Activated naive CD4-positive, alpha-beta T cell treated with anti-CD3 and anti-CD28 coated beads, Interleukin-2, amount 50 U/mL, for 24 hours (primary cell): ENCODE results near the gene KPNA2.
"Not testable (repeated sequence)": the region's sequence is repeated elsewhere in the genome, so short reads cannot be mapped to it uniquely, and the experiment has no call there.

Source experiments
- H3K27ac Mint-ChIP-seq: one replicate; pipeline ENCODE4 v1.8.0; 2021; ENCODE audit warnings: mild to moderate bottlenecking, mixed read lengths
- H3K27me3 Mint-ChIP-seq: one replicate; pipeline ENCODE4 v1.8.0; 2021; ENCODE audit warnings: mixed read lengths
- H3K36me3 Mint-ChIP-seq: one replicate; pipeline ENCODE4 v1.8.0; 2021; ENCODE audit warnings: mixed read lengths
- H3K4me1 Mint-ChIP-seq: one replicate; pipeline ENCODE4 v1.8.0; 2021; ENCODE audit warnings: mixed read lengths
- H3K4me3 Mint-ChIP-seq: one replicate; pipeline ENCODE4 v1.8.0; 2021; ENCODE audit warnings: mild to moderate bottlenecking, mixed read lengths
- H3K9me3 Mint-ChIP-seq: one replicate; pipeline ENCODE4 v1.8.0; 2021; ENCODE audit warnings: mixed read lengths

KPNA2 gene

DNA sequence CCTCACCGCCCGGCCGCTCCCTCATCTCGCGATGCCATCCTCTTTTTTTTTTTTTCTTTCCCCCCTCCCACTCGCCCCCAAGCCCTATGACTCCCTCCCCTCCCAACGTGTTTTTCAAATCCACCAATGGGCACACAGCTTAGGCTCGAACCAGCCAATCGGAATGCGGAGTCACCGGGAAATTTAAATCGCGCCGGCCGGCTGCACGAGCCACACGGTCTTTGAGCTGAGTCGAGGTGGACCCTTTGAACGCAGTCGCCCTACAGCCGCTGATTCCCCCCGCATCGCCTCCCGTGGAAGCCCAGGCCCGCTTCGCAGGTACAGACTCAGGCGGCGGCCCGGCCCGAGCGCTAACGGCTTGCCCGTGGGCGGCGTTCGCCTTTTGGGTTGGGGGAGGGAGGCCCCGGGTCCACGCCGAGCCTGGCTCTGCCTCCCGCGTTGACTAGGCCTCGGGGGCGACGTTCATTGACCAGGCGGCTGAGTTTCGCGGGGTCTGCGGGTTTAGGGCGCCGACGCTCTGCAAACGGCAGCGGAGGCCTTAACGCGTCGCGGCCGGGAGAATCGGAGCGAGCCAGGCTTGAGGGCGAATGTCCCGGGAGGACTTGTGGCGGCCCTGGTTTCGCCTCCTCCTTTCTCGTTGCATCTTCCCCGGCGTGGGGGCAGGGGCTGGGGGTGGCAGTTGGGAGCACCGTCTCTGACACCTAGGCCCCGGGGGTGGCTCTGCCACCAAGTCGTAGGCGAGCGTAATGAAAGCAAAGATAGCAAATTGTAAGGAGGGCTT lies at the start of gene KPNA2:
TSS of gene KPNA2 (plus strand) at position 213 of the 781 bp plus-strand sequence. CDS start 1,398 bp downstream, outside the sequence.
- no peaks in the 10 kb centered on the region for H3K9me3 Mint-ChIP-seq
- no peaks in the 10 kb centered on the region for H3K27me3 Mint-ChIP-seq
- H3K4me3 Mint-ChIP-seq = peak within 1 kb of the TSS; percentile 92
- peaks cover 13% of the 10 kb centered on the region for H3K4me1 Mint-ChIP-seq
- peak within 1 kb of the TSS; percentile 91 for H3K27ac Mint-ChIP-seq
- H3K36me3 Mint-ChIP-seq = peaks cover 8% of the 10 kb centered on the region

DNA sequence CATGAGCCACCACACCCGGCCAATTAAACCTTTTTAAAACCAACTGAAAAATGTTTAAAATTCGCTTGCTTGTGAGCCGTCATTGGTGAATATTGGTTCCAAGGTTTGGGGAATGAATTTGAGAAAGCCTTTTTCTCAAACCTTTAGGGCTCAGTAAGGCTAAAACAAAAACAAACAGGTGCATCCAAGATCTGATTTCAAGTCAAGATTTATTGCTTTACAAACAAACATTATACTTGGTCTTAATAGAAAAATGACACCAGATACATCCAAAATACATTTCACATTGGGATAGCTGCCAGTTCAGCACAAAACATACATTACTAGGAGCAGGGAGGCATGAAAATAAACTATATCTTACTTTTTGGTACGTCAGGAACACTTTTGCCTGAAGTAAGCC lies 44.6 kb upstream of the KPNA2 start:
- no peak overlapping the region for H3K27ac Mint-ChIP-seq
- no peaks in the 10 kb centered on the region for H3K9me3 Mint-ChIP-seq
- peaks cover 21% of the 10 kb centered on the region for H3K4me1 Mint-ChIP-seq
- peaks cover 9% of the 10 kb centered on the region for H3K27me3 Mint-ChIP-seq
- no peaks in the 10 kb centered on the region for H3K36me3 Mint-ChIP-seq
- H3K4me3 Mint-ChIP-seq = no peak overlapping the region

DNA sequence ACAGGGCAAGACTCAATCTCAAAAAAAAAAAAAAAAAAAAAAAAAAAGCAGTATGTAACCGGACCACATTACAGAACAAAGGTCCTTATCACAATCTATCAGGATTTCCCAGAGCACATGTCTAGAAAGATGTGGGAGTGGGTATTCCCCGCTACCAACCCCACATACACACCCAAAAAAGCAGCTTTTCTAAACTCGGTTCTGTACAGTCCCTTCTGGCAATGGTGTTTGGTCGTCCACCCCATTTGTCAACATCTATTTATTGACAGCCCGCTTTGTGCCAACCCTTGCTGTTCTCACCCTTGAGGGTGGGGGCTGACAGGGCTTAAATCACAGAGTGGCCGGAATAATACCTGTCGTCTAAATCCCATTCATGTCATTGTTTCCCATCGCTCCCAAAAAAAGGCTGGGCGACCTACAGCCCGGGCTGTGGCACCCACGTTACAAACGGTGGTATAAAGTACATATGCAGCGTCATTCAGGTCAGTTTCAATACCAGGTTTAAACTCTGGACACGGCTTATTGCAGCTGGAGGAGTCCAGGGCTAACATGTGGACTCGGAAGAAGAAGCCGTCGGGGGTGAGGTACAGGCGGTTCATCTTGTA lies 42.9 kb upstream of the KPNA2 start:
- peaks cover 14% of the 10 kb centered on the region for H3K27me3 Mint-ChIP-seq
- H3K4me1 Mint-ChIP-seq = peaks cover 28% of the 10 kb centered on the region
- no peaks in the 10 kb centered on the region for H3K9me3 Mint-ChIP-seq
- H3K36me3 Mint-ChIP-seq = no peaks in the 10 kb centered on the region
- H3K27ac Mint-ChIP-seq = peak overlapping the region; percentile 94
- peak overlapping the region; percentile 92 for H3K4me3 Mint-ChIP-seq

DNA sequence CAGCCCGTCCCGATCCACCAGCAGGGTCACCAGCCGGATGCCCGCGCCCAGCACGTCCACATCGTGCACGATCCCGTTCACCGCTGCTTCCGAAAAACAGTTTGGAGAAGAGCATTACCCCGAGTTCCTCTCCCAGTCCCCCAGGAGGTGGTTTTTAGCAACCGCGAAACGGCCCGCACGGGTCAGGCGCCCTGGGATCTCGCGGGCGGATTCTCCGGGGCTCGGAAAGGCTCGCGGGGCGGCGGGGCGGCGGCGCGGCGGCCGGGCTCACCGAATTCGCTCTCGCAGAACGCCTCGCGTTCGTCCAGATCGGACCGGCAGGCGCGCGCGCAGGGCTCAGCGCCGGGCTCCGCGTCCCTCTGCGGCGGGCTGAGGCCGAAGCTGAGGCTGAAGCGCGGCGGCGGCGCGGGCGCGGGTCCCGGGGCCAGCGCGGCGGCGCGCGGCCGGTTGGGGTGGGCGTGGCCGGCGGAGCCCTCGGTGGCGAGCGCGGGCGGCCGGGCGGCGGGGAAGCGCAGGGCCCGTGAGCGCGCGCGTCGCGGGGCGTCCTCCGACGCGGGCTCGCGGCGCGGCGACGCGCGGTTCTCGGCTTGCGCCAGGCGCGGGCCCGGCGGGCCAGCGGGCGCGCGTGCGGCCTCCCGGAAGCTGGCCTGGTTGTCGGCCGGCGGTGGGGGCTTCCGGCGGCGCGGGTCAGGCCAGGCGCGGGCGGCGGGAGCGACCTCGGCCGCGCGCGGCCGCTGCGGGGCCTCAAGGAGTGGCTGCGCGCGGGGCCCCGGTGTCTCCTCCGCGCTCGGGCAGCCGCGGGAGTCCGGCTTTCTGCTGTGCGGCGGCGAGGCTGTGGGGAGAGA lies 42.2 kb upstream of the KPNA2 start:
- H3K4me1 Mint-ChIP-seq = peaks cover 28% of the 10 kb centered on the region
- peak overlapping the region; percentile 92 for H3K4me3 Mint-ChIP-seq
- H3K27ac Mint-ChIP-seq = peak overlapping the region; percentile 94
- no peaks in the 10 kb centered on the region for H3K36me3 Mint-ChIP-seq
- H3K9me3 Mint-ChIP-seq = no peaks in the 10 kb centered on the region
- H3K27me3 Mint-ChIP-seq = peaks cover 14% of the 10 kb centered on the region

DNA sequence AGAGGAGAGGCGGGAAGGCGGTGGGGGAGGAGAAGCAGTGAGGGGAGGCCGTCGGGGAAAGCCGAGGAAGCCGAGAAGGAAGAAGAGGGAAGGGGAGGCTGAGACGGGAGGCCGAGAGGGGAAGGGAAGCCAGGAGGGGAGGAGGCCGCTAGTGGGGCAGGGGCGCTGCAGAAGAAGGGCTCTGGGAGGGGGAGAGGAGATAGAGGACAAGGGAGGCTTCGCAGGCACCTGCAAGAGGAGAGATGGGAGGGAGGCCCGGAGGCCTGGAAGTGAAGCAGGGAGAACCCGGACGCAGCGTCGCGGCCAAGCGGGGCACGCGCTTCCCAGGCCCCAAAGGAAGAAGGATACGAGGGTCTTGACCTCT lies 41.6 kb upstream of the KPNA2 start:
- Mint-ChIP-seq H3K4me3 (peak overlapping the region; percentile 85), H3K9me3 (no peaks in the 10 kb centered on the region), H3K4me1 (peaks cover 28% of the 10 kb centered on the region), H3K36me3 (no peaks in the 10 kb centered on the region), H3K27me3 (peaks cover 14% of the 10 kb centered on the region), H3K27ac (peak overlapping the region; percentile 59)

DNA sequence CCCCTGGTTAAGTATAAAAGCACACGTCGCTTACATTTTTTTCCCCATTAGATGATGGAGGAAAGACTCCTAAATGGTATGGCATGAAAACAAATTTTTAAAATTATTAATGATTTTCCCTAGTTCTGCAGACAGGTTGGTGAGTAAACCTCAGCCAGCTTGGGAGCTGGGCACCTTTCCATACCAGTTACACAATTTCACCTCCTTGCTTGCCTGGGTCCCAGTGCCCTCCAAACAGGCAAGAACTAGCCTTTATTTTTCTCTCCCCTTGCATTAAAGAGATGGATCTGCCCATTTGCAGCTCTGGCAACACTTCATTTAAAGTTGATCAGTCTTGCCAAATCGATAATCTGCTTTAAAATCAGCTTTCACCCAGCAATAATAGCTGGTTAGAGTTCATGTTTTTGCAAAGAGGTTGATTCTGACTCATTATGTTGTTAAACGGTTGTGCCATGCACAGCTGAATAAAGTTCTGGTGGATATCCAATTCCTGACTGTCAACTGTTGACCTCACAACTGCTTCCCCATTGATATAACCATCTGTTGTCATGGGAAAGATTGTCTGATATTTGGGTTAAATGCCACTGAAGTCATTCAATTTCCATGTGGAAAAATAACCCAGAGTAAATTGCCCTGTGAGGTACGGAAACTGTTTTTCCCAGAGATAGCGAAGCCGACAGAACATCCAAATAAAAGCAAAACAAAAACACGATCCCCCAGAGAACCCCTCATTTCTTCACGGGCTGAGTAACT lies 40.5 kb upstream of the KPNA2 start:
- Mint-ChIP-seq H3K27me3 (peaks cover 14% of the 10 kb centered on the region), H3K4me3 (peak overlapping the region; percentile 85), H3K27ac (peak overlapping the region; percentile 41), H3K4me1 (peaks cover 28% of the 10 kb centered on the region), H3K9me3 (no peaks in the 10 kb centered on the region), H3K36me3 (no peaks in the 10 kb centered on the region)

DNA sequence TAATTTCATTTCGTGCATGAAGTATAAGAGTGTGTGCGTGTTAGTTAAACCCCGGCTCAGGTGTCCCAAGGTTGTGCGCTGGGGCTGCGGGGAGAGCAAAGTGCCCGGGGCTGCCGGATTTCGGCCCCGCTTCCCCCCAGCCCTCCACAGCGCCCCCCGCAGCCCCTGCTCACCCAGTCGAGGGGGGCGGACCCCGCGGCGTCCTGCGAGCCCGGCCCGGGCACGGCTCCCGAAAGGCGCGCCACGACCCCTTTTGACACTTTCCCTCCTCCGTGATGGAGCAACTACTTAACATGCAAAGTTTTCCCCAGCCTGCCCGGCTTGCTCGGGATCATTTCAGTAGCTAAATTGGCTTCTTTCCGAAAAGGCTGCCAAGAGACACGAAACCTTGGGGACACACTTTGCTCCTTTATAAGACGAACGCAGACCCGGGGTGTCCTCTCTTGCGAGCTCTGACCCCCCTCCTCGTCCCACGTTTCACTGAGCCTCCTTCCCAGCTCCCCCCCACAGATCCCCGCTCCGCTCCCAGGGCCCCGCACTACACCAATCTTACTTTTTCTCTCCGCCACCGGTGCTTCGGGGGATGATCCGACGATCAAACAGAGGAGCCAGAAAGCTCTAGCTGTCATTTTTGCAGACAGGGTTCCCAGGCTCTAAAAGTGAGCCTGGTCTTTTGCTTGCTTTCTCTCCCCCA lies 39.8 kb upstream of the KPNA2 start:
- H3K4me1 Mint-ChIP-seq = peaks cover 28% of the 10 kb centered on the region
- no peaks in the 10 kb centered on the region for H3K36me3 Mint-ChIP-seq
- peaks cover 14% of the 10 kb centered on the region for H3K27me3 Mint-ChIP-seq
- H3K27ac Mint-ChIP-seq = no peak overlapping the region
- H3K9me3 Mint-ChIP-seq = no peaks in the 10 kb centered on the region
- H3K4me3 Mint-ChIP-seq = peak overlapping the region; percentile 85

DNA sequence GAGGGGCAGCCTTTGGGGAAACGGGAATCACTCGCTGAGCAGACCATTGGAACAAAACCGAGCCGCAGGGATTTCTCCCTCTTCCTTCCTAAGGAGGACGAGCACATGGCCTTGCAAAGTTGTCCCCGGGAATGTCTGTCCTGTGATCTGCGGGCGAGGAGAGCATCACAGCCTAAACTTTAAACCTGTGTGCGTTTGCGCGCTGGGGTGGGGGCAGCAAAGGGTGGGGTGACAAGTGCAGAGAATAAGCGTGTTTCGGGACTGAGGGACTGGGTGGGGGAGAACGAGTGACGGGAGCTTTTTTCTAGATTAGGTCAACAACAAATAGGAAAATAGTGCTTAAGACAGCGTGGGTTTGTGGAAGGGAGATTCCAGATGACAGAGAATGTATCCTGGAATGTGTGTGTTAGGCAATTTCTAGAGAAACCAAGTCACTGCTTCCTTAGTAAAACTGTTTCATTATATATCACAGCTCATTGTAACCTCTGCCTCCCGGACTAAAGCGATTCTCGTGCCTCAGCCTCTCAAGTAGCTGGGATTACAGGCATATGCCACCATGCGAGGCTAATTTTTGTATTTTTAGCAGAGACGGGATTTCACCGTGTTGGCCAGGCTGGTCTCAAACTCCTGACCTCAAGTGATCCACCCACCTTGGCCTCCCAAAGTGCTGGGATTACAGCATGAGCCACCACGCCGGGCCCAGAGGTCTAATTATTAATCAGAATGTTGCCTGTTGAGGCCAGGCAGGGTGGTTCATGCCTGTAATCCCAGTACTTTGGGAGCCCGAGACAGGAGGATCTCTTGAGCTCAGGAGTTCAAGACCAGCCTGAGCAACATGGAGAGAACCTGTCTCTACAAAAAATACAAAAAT lies 39.0 kb upstream of the KPNA2 start, which contains the start of gene C17orf58:
TSS of gene C17orf58 (minus strand) at position 169 of the 871 bp plus-strand sequence. CDS start 271 bp downstream, outside the sequence.
- peaks cover 28% of the 10 kb centered on the region for H3K4me1 Mint-ChIP-seq
- H3K27me3 Mint-ChIP-seq = peaks cover 14% of the 10 kb centered on the region
- H3K27ac Mint-ChIP-seq, H3K9me3 Mint-ChIP-seq, H3K36me3 Mint-ChIP-seq: not testable (repeated sequence)
- peak within 1 kb of the TSS; percentile 85 for H3K4me3 Mint-ChIP-seq

DNA sequence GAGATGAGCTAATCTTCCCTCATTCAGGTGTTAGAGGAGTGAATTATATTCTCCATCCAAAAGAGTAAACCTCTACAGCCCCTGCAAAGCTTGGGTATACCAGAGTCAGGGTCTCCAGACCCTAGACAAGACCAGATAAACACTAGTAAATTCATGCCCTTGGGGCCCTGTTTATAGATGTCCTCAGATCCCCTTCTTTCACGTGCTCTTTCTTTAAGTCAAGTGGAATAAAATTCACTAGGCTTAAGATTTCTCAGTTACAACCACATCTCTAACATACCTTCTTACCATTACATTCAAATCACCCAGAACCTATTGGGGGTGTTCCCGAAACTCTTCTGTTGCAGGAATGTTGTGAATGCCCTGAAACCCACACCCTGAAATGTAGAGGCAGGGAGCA lies 37.1 kb upstream of the KPNA2 start:
- Mint-ChIP-seq H3K27me3 (peaks cover 14% of the 10 kb centered on the region), H3K9me3 (no peaks in the 10 kb centered on the region), H3K27ac (no peak overlapping the region), H3K4me3 (no peak overlapping the region), H3K4me1 (peaks cover 23% of the 10 kb centered on the region), H3K36me3 (no peaks in the 10 kb centered on the region)

DNA sequence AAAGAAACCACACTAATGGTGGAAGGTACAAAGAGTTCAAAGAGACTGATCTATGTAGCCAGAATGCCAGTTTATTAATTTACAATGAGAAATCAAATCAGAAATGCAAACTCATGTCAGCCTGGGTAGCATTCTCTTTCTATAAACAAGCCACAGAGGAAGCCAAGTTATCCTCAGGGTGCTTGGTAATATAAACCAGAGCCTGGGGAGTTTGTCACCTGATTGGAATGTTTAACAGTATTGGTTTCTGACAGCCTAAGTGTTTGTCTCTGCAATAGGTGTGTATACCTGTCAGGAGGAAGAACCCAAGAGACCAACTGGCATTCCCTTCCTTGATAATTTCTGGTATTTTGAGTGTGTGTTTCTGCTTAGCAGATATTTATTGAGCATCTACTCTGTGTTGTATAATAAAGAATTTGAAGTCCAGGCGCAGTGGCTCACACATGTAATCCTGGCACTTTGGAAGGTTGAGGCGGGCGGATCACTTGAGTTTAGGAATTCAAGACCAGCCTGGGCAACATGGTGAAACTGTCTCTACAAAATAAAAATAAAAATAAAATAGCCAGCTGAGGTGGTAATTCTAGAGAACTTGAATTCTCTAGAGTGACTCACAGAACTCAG lies 36.1 kb upstream of the KPNA2 start:
- Mint-ChIP-seq H3K9me3 (no peaks in the 10 kb centered on the region), H3K27me3 (peaks cover 14% of the 10 kb centered on the region), H3K27ac (no peak overlapping the region), H3K36me3 (no peaks in the 10 kb centered on the region), H3K4me3 (no peak overlapping the region), H3K4me1 (peaks cover 22% of the 10 kb centered on the region)

DNA sequence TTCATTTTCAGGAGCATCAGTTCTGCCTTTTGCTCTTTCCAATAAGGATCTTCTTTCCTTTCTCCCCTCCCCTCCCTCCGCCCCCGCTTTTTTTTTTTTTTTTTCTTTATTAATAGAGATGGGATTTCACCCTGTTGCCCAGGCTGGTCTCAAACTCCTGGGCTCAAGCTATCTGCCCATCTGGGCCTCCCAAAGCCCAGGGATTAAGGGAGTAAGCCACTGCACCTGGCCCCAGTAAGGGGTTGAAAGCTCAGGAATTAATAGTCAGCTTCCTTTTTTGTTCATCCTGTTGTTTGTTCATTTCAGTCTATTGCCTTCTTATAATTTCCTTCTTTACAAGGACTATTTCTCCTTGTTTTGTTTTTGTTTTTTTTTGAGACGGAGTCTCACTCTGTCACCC lies 31.3 kb upstream of the KPNA2 start:
- H3K4me1 Mint-ChIP-seq = no peaks in the 10 kb centered on the region
- no peaks in the 10 kb centered on the region for H3K9me3 Mint-ChIP-seq
- H3K36me3 Mint-ChIP-seq = no peaks in the 10 kb centered on the region
- no peak overlapping the region for H3K4me3 Mint-ChIP-seq
- no peaks in the 10 kb centered on the region for H3K27me3 Mint-ChIP-seq
- no peak overlapping the region for H3K27ac Mint-ChIP-seq

DNA sequence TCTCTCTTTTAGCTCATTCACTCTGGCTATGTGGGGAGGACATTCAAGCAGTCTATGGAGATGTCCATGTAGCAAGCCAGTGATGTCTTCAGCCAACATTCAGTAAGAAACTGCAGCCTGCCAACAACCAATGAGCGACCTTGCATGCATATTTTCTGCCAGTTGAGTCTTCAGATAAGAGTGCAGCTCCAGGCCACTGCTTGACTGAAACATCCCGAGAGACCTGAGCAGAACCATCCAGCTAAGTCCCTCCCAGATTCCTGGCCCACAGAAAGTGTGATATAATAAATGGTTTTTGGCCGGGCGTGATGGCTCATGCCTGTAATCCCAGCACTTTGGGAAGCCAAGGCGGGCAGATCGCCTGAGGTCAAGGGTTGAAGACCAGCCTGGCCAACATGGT lies 28.7 kb upstream of the KPNA2 start:
- H3K27me3 Mint-ChIP-seq = no peaks in the 10 kb centered on the region
- no peak overlapping the region for H3K27ac Mint-ChIP-seq
- H3K4me1 Mint-ChIP-seq = no peaks in the 10 kb centered on the region
- no peaks in the 10 kb centered on the region for H3K36me3 Mint-ChIP-seq
- no peaks in the 10 kb centered on the region for H3K9me3 Mint-ChIP-seq
- H3K4me3 Mint-ChIP-seq = no peak overlapping the region

DNA sequence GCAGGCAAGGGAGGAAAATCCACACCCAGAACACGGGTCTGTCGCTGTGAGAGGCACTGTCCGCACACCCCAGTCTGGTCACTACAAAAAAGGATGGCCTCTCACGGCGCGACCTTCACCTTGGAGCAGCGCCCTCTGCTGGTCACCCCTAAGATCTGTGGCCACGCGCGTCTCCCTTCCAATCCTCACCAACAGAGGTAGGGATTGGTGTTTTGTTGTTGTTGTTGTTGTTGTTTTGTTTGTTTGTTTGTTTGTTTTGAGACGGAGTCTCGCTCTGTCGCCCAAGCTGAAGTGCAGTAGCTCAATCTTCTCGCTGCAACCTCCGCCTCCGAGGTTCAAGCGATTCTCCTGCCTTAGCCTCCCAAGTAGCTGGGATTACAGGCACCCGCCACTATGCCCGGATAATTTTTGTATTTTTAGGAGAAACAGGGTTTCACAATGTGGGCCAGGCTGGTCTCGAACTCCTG lies 24.3 kb upstream of the KPNA2 start:
- Mint-ChIP-seq H3K27me3 (no peaks in the 10 kb centered on the region), H3K27ac (no peak overlapping the region), H3K4me1 (no peaks in the 10 kb centered on the region), H3K36me3 (no peaks in the 10 kb centered on the region), H3K4me3 (peak overlapping the region; percentile 40), H3K9me3 (no peaks in the 10 kb centered on the region)
